Activated naive CD4-positive, alpha-beta T cell treated with anti-CD3 and anti-CD28 coated beads, Interleukin-2, amount 50 U/mL, for 24 hours (primary cell): Measurements from ENCODE around the gene NXPH3.

ENCODE experiments used
- H3K27ac Mint-ChIP-seq: one replicate; pipeline ENCODE4 v1.8.0; 2021; ENCODE audit warnings: mild to moderate bottlenecking, mixed read lengths
- H3K27me3 Mint-ChIP-seq: one replicate; pipeline ENCODE4 v1.8.0; 2021; ENCODE audit warnings: mixed read lengths
- H3K36me3 Mint-ChIP-seq: one replicate; pipeline ENCODE4 v1.8.0; 2021; ENCODE audit warnings: mixed read lengths
- H3K4me1 Mint-ChIP-seq: one replicate; pipeline ENCODE4 v1.8.0; 2021; ENCODE audit warnings: mixed read lengths
- H3K4me3 Mint-ChIP-seq: one replicate; pipeline ENCODE4 v1.8.0; 2021; ENCODE audit warnings: mild to moderate bottlenecking, mixed read lengths
- H3K9me3 Mint-ChIP-seq: one replicate; pipeline ENCODE4 v1.8.0; 2021; ENCODE audit warnings: mixed read lengths

NXPH3 gene

GRCh38 chr17:49579522-49579921 lies 3.9 kb downstream of the NXPH3 start:
- Mint-ChIP-seq H3K4me3 (peak overlapping the region; percentile 6), H3K36me3 (no peaks in the 10 kb centered on the region), H3K27me3 (peaks cover 14% of the 10 kb centered on the region), H3K4me1 (peaks cover 3% of the 10 kb centered on the region), H3K27ac (no peak overlapping the region), H3K9me3 (no peaks in the 10 kb centered on the region)

- Mint-ChIP-seq H3K4me1 (peaks cover 3% of the 10 kb centered on the region), H3K4me3 (no peak overlapping the region), H3K27ac (no peak overlapping the region), H3K27me3 (peaks cover 12% of the 10 kb centered on the region), H3K9me3 (no peaks in the 10 kb centered on the region), H3K36me3 (no peaks in the 10 kb centered on the region)
Observed at GRCh38 chr17:49580055-49580721, 4.5 kb downstream of the NXPH3 start.

- Mint-ChIP-seq H3K36me3 (no peaks in the 10 kb centered on the region), H3K27me3 (peaks cover 10% of the 10 kb centered on the region), H3K9me3 (no peaks in the 10 kb centered on the region)
Observed at GRCh38 chr17:49580981-49581647, 5.4 kb downstream of the NXPH3 start.

GRCh38 chr17:49581648-49581998 lies 6.0 kb downstream of the NXPH3 start:
- Mint-ChIP-seq H3K4me1 (peaks cover 3% of the 10 kb centered on the region), H3K9me3 (no peaks in the 10 kb centered on the region), H3K27me3 (peaks cover 10% of the 10 kb centered on the region), H3K4me3 (no peak overlapping the region), H3K36me3 (no peaks in the 10 kb centered on the region), H3K27ac (no peak overlapping the region)

More at GRCh38 chr17:49580981-49581647, 5.4 kb downstream of the NXPH3 start:
- Mint-ChIP-seq H3K27ac (no peak overlapping the region), H3K4me3 (no peak overlapping the region), H3K4me1 (peaks cover 3% of the 10 kb centered on the region)

DNA sequence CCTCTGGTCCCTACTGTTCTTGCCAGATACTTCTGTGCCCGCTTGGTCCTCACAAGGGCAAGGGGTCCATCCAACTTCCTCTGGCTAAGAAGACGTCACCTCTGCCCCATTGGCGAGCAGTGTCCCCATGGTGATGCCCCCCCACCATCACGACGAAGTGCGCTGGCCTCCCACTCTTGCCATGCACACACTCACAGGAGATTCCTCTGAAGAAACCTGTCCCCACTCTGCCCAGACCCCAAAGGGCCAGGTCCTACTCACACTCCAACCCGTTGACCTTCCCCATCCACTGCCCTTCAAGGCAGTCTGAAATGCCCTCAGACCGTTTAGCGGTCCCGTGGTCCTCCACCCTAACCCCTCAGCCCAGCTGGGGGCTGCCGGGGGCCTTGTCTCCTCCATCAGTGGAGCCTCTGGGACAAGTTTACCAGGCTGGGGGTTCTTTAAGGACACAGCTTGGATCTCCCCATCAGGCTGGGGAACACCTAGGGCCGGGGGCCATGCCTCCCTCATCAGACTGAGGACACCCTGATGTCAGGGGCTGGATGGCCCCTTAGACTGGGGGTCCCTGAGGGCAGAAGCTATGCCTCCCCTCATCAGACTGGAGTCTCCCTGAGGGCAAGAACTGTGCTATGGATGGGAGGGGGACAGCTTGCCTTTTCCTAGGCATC lies 6.5 kb downstream of the NXPH3 start:
- Mint-ChIP-seq H3K9me3 (no peaks in the 10 kb centered on the region), H3K4me1 (no peaks in the 10 kb centered on the region), H3K27ac (no peak overlapping the region)

DNA sequence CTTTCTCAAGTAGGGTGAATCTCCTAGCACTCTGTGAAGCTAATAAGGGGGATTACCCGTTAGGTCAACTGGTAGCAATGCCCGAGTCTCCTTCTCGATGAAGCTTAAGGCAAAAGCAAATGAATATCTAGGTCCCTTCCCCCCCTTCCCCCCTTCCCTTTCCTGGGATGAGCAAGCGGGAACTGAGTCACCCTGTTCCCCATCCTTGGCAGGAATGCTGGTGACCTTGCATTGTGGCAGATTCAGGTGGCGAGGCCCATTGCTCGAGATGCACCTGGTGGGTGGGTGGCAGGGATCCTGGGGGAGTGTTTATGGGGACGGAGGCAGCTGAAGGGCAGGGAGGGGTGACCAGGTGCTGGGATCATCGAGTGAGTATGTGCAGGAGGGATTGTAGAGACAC lies 7.1 kb downstream of the NXPH3 start:
- Mint-ChIP-seq H3K27ac (no peak overlapping the region), H3K4me1 (no peaks in the 10 kb centered on the region), H3K9me3 (no peaks in the 10 kb centered on the region), H3K36me3 (no peaks in the 10 kb centered on the region), H3K27me3 (peaks cover 2% of the 10 kb centered on the region), H3K4me3 (no peak overlapping the region)

More for the DNA sequence above, 6.5 kb downstream of the NXPH3 start:
- Mint-ChIP-seq H3K27me3 (peaks cover 7% of the 10 kb centered on the region), H3K4me3 (no peak overlapping the region), H3K36me3 (no peaks in the 10 kb centered on the region)

- Mint-ChIP-seq H3K27me3 (peaks cover 1% of the 10 kb centered on the region), H3K4me3 (no peak overlapping the region), H3K9me3 (no peaks in the 10 kb centered on the region), H3K4me1 (no peaks in the 10 kb centered on the region), H3K36me3 (no peaks in the 10 kb centered on the region), H3K27ac (no peak overlapping the region)
Observed at GRCh38 chr17:49583226-49583625, 7.6 kb downstream of the NXPH3 start.

DNA sequence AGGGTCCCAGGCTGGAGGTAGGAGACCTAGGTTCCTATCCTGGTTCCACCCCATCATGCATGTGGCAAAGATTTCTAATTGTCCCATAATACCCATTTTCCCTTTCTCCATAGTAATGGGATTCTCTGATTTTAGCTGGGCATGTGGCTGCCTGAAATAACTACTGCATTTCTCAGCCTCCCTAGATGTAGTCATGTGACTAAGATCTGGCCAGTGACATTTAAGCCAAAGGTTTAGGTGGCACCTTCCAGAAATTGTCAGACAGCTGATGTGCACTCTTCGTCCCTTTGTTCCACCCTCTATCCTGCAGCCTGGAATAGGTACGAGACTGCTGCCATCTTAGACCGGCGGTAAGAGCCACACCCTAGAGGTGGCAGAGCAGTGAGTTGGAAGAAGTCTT lies 8.2 kb downstream of the NXPH3 start:
- no peaks in the 10 kb centered on the region for H3K27me3 Mint-ChIP-seq
- H3K4me3 Mint-ChIP-seq, result no peak overlapping the region
- no peaks in the 10 kb centered on the region for H3K4me1 Mint-ChIP-seq
- no peaks in the 10 kb centered on the region for H3K9me3 Mint-ChIP-seq
- H3K27ac Mint-ChIP-seq, result no peak overlapping the region
- no peaks in the 10 kb centered on the region for H3K36me3 Mint-ChIP-seq

DNA sequence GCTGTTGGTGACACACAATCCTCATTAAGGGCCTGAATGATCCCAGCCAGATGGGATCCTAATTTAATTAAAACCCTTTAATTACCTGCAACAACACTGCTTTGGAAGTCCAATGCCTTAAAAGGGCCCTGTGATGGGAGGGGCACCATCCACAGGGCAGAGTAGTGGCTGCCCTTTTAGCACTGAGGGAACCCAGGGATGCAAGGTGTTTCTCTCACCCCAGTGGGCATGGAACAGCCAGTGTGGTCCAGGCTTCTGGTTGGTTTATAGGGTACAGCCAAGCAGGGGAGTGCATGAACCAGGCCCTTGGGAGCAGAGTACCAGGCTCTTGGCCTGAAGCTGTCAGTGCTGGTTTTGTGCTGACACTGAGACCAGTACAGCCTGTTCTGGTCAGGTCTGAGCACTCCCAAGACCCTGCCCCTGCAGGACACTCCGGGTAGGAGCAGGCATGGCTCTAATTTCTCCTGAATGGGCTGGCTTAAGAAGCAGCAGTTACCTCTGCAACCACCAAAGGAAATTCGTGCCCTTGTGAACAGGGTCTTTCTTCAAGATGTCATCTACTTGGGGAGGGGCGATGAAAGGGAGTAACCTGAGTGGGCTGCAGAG lies 9.9 kb downstream of the NXPH3 start:
- no peak overlapping the region for H3K4me3 Mint-ChIP-seq
- no peaks in the 10 kb centered on the region for H3K27me3 Mint-ChIP-seq
- H3K36me3 Mint-ChIP-seq, result no peaks in the 10 kb centered on the region
- H3K9me3 Mint-ChIP-seq, result no peaks in the 10 kb centered on the region
- no peaks in the 10 kb centered on the region for H3K4me1 Mint-ChIP-seq
- no peak overlapping the region for H3K27ac Mint-ChIP-seq

GRCh38 chr17:49587366-49588073 lies 11.8 kb downstream of the NXPH3 start:
- H3K27ac Mint-ChIP-seq, result no peak overlapping the region
- no peaks in the 10 kb centered on the region for H3K4me1 Mint-ChIP-seq
- H3K36me3 Mint-ChIP-seq, result peaks cover 5% of the 10 kb centered on the region
- H3K9me3 Mint-ChIP-seq, result no peaks in the 10 kb centered on the region
- H3K4me3 Mint-ChIP-seq, result no peak overlapping the region
- no peaks in the 10 kb centered on the region for H3K27me3 Mint-ChIP-seq

DNA sequence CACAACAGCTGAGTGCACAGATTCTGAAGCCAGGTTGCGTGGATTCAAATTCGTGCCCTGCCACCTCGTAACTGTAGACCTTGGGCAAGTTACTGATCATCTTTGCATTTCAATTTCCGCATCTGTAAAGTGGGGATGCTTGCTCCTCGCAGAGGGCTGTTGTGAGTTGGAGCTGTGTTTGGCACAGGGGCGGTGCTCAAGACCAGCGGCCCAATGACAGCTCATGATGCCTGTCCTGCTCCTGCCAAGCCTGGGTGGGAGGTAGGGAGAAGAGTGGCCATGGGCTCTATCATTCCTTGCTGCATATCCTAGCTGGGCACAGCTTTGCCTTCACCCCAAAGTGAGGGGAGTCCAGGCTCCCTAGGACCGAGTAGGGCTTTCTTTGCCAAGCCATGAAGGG lies 12.6 kb downstream of the NXPH3 start:
- H3K27ac Mint-ChIP-seq, result peak overlapping the region; percentile 43
- H3K9me3 Mint-ChIP-seq, result no peaks in the 10 kb centered on the region

DNA sequence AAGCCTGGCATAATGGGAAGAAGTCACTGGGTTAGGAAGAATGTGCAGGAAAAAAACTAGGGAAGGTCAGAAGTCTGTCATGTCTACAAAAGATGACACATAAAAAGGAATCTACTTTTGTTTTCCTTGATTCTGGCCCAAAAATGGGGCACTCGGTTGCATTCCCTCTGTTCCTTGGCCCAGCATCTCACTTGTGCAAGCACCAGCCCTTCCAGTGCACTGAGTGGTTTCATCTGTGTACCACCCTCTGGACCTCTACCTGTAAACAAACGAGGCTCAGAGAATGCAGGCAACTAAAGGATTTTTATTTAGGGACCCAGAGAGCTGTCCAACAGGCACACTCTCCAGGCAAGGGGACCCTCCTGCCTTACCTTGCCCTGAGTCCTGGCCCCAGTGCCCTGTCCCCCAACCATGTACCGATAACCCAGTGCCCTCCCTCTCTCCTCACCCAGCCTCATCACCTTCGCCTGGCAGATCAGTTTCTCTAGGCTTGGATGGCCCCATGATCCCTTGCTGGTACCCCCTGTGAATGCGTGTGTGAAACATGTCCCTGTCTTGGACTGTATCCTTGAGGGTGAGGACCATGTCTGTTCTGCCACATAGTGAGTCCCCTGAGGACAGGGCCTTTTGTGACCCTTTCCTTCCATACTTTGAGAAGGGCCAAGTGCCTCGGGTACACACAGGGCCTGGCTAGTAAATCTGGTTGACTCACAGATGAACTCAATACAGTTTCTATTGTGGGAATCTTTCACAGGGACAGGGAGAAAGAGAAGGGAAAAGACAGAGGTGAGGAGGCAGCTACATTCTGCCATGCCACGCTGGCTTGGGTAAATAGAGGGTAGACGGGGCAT lies 13.3 kb downstream of the NXPH3 start:
- H3K36me3 Mint-ChIP-seq, result peaks cover 7% of the 10 kb centered on the region
- no peaks in the 10 kb centered on the region for H3K27me3 Mint-ChIP-seq
- no peak overlapping the region for H3K4me3 Mint-ChIP-seq
- H3K4me1 Mint-ChIP-seq, result no peaks in the 10 kb centered on the region
- no peaks in the 10 kb centered on the region for H3K9me3 Mint-ChIP-seq
- H3K27ac Mint-ChIP-seq, result peak overlapping the region; percentile 43

More for the DNA sequence above, 12.6 kb downstream of the NXPH3 start:
- no peaks in the 10 kb centered on the region for H3K27me3 Mint-ChIP-seq
- H3K4me1 Mint-ChIP-seq, result no peaks in the 10 kb centered on the region
- peaks cover 7% of the 10 kb centered on the region for H3K36me3 Mint-ChIP-seq
- H3K4me3 Mint-ChIP-seq, result no peak overlapping the region

DNA sequence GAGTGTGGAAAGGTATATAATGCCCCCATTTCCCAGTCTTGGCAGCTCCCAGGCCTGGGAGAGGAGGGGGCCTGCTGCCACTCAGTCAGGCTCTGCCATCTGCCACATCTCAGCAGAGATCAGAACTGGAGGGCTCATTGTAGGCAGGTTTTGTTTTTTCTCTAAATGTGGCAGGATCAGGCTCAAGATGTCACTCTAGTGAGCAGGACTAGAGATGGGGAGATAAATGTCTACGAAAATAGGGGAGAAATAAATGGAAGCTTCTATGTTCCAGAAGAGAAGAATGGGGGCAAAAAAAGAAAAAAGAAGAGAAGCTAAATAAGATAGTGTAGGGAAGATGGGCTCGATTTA lies 13.9 kb downstream of the NXPH3 start:
- Mint-ChIP-seq H3K4me3 (no peak overlapping the region), H3K36me3 (peaks cover 7% of the 10 kb centered on the region), H3K4me1 (no peaks in the 10 kb centered on the region), H3K27me3 (no peaks in the 10 kb centered on the region), H3K27ac (no peak overlapping the region), H3K9me3 (no peaks in the 10 kb centered on the region)

DNA sequence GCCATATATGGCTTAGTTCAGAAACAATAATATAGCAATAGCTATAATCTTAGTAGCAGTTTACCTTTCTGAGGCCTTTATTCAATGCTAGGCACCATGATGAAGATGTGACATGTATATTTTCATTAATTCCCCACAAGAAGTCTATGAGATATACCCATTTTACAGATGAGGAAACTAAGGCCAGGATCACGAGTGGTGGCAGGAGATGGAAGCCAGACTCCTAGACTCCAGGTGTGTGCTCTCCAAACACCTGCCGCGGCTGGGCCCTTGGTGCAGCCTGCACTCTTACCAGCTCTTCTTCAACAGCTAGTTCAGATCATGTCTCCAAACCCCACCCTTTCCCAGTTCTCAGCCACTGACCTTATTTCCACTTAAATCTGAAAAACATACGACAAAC lies 15.2 kb downstream of the NXPH3 start:
- no peaks in the 10 kb centered on the region for H3K27me3 Mint-ChIP-seq
- no peak overlapping the region for H3K4me3 Mint-ChIP-seq
- H3K36me3 Mint-ChIP-seq, result peaks cover 7% of the 10 kb centered on the region
- H3K9me3 Mint-ChIP-seq, result no peaks in the 10 kb centered on the region
- H3K4me1 Mint-ChIP-seq, result no peaks in the 10 kb centered on the region
- no peak overlapping the region for H3K27ac Mint-ChIP-seq

- no peak overlapping the region for H3K27ac Mint-ChIP-seq
- no peak overlapping the region for H3K4me3 Mint-ChIP-seq
- no peaks in the 10 kb centered on the region for H3K4me1 Mint-ChIP-seq
- H3K9me3 Mint-ChIP-seq, result no peaks in the 10 kb centered on the region
- H3K27me3 Mint-ChIP-seq, result no peaks in the 10 kb centered on the region
- H3K36me3 Mint-ChIP-seq, result peaks cover 12% of the 10 kb centered on the region
Observed at GRCh38 chr17:49592263-49592662, 16.6 kb downstream of the NXPH3 start.
